AG04449 (cell line): ENCODE measurements around the gene TIGD7.
"Not testable (repeated sequence)": the region's sequence is repeated elsewhere in the genome, so short reads cannot be mapped to it uniquely, and the experiment has no call there.

Experiments used
- CTCF ChIA-PET: fragments of 350-600 bp; formaldehyde crosslinking; extraction: SDS; loops from one replicate; lab custom pipeline; 2021; ENCODE audit warnings: antibody characterized with exemption; lab: Yijun Ruan, JAX
- POLR2A ChIA-PET: fragments of 400-600, 350-600 bp; formaldehyde crosslinking; extraction: SDS; loops from one replicate; lab custom pipeline; 2020; ENCODE audit warnings: antibody characterized with exemption, inconsistent platforms; lab: Yijun Ruan, JAX
- DNase-seq: peaks from one replicate; pipeline ENCODE4 v3.0.0-alpha.2; 2010; ENCODE audit warnings: low read depth, low spot score
- H3K4me3 ChIP-seq: 2 replicates; pipeline ENCODE4 v1.5.1; 2011; ENCODE audit warnings: low read depth, mild to moderate bottlenecking, control low read depth, low read length
- TF ChIP-seq, protein P1 (sequence below): IDR thresholded peaks from one replicate; pipeline ENCODE4 v1.5.1; 2011; ENCODE audit warnings: mild to moderate bottlenecking, moderate library complexity, low read length, control low read depth, inconsistent platforms; ENCODE audit not compliant: insufficient read depth; ENCODE audit errors: missing control alignments

The TIGD7 gene

DNA sequence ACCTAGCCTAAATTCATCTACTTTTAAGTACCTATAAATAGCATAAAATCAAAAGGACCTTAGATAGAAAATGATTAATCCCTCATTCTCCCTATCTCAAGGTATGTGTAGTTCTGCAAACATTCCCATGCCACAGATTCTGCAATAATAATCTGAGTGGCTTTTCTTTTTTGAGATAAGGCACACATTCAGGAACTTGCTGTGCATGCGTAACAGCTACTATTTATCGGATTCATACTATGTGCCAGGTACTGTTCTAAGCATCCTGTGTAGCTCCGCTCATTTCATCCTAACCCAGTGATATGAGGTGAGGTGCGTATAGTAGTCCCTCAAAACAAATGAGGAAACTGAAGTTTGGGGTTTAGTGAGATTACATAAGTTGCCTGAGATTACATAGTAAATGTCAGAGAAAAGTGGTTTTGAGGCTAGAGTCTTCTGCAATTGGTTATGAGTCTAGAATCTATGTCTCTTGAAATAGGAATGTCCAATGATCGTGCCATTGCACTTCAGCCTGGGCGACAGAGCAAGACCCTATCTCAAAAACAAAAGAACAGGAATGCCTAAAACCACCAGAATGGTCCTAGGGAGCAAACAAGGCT, 23.9 kb downstream of the TIGD7 start:
- TF ChIP-seq, protein P1, sequence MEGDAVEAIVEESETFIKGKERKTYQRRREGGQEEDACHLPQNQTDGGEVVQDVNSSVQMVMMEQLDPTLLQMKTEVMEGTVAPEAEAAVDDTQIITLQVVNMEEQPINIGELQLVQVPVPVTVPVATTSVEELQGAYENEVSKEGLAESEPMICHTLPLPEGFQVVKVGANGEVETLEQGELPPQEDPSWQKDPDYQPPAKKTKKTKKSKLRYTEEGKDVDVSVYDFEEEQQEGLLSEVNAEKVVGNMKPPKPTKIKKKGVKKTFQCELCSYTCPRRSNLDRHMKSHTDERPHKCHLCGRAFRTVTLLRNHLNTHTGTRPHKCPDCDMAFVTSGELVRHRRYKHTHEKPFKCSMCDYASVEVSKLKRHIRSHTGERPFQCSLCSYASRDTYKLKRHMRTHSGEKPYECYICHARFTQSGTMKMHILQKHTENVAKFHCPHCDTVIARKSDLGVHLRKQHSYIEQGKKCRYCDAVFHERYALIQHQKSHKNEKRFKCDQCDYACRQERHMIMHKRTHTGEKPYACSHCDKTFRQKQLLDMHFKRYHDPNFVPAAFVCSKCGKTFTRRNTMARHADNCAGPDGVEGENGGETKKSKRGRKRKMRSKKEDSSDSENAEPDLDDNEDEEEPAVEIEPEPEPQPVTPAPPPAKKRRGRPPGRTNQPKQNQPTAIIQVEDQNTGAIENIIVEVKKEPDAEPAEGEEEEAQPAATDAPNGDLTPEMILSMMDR, result no peak
- ChIA-PET POLR2A (no interaction called here), CTCF (interaction anchor here (5.7 kb wide), 1 partner anchor 14 kb away, joined by 47 read pairs; no protein-coding TSS in a partner anchor)
- DNase-seq, result no peak
- no peak overlapping the region for H3K4me3 ChIP-seq

DNA sequence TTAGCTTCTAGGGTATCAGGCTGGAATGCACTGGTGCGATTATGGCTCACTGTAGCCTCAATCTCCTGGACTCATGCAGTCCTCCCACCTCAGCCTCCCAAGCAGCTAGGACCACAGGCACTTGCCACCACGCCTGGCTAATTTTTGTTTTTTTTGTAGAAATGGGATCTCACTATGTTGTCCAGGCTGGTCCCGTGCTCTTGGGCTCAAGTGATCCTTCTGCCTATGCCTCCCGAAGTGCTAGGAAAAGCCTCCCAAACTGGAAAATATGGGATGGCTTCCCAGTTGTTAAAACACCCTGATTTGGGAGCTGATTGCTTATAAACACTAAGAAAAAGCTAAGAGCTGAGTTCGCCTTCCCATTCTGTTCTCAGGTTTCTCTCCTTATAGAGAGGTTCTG, 28.6 kb downstream of the TIGD7 start:
- ChIA-PET POLR2A (interaction anchor here (1.0 kb wide), 1 partner anchor 182 kb away, joined by 3 read pairs; no protein-coding TSS in a partner anchor), CTCF (interaction anchor here (0.6 to 5.7 kb wide), 4 partner anchors 10 to 228 kb away, joined by 3 to 47 read pairs (median 3); no protein-coding TSS in a partner anchor)
- H3K4me3 ChIP-seq, result no peak overlapping the region
- DNase-seq, result no peak
- TF ChIP-seq, protein P1, result no peak

DNA sequence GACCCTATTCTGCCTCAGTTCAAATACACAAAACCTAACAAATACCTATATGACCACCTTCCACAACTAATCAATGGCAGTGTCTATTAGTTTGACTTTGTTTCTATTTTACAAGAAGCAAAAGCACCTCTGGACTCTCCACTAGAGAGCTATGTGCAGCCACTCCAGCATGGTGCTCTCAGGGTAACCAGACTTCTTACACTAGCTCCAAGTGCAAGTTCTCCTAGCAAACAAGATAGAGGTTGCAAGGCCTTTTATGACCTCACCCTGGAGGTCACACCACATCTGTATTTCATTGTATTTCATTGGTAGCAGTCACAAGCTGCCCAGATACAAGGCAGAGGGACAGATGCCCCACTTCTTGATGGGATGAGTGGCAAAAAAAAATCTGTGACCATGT, 30.3 kb downstream of the TIGD7 start:
- H3K4me3 ChIP-seq, result no peak overlapping the region
- POLR2A ChIA-PET, result no interaction called here
- CTCF ChIA-PET, result interaction anchor here (1.0 kb wide), 1 partner anchor 9 kb away, joined by 3 read pairs; no protein-coding TSS in a partner anchor
- TF ChIP-seq, protein P1, result no peak
- DNase-seq, result no peak

DNA sequence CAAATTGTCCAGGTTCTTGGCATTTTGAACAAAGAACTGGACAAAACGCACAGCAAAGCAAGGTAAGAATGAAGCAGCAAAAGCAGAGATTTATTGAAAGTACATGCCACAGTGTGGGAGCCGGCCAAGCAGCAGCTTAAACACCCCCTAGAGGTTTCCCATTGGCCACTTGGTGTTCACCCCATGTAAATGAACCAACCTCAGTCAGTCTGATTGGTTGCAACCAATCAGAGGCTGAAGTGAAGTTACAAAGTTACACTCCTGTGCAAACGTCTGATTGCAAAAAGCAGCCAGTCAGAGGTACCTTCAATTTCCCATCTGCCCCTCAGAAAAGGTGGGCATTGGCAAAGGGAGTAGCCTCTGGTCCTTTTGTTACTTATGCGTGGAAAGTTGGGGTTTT, 30.7 kb downstream of the TIGD7 start:
- no peak overlapping the region for H3K4me3 ChIP-seq
- TF ChIP-seq, protein P1, result no peak
- ChIA-PET CTCF (interaction anchor here (1.0 kb wide), 1 partner anchor 9 kb away, joined by 3 read pairs; no protein-coding TSS in a partner anchor), POLR2A (no interaction called here)
- no peak for DNase-seq

DNA sequence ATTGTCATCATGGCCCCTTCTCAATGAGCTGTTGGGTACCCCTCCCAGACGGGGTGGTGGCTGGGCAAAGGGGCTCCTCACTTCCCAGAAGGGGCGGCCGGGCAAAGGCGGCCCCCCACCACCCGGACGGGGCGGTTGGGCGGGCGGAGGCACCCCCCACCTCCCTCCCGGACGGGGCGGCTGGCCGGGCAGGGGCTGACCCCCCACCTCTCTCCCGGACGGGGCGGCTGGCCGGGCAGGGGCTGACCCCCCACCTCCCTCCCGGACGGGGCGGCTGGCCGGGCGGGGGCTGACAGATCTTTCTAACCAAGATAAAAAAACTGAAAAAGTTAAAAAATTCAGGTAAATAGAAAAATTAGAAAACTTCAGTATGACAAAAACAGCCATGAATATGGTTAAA, 33.9 kb downstream of the TIGD7 start:
- POLR2A ChIA-PET, DNase-seq, H3K4me3 ChIP-seq, CTCF ChIA-PET: not testable (repeated sequence)

DNA sequence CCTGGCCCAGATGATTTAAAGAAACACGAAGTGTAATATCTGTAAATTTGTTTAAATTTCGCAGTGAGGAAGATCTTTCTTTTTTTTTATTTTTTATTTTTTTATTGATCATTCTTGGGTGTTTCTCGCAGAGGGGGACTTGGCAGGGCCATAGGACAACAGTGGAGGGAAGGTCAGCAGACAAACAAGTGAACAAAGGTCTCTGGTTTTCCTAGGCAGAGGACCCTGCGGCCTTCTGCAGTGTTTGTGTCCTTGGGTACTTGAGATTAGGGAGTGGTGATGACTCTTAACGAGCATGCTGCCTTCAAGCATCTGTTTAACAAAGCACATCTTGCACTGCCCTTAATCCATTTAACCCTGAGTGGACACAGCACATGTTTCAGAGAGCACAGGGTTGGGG, 34.5 kb downstream of the TIGD7 start:
- CTCF ChIA-PET, result interaction anchor here (1.2 kb wide), 1 partner anchor 12 kb away, joined by 4 read pairs; the partner anchor contains the start of gene ZNF263
- H3K4me3 ChIP-seq, POLR2A ChIA-PET, DNase-seq: not testable (repeated sequence)

DNA sequence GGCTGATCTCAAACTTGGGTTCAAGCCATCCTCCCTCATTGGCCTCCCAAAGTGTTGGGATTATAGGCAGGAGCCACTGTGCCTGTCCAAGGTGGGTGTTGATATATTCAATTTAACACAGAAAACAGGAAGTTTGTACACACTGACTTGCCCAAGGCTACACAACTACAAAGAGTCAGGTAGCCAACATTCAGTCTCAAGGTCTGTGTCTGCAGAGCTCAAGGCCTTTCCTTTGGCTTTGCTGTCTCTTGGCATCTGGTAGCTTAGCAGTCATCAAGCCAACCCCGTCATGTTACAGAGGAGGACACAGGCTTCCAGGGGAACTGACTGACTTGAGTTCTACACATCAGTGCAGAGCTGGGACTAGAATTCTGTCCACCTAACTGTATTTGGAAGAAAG, 36.9 kb downstream of the TIGD7 start:
- POLR2A ChIA-PET, result no interaction called here
- TF ChIP-seq, protein P1, result no peak
- CTCF ChIA-PET, result interaction anchor here (3.4 kb wide), 1 partner anchor 10 kb away, joined by 47 read pairs; no protein-coding TSS in a partner anchor
- DNase-seq, result no peak
- no peak overlapping the region for H3K4me3 ChIP-seq
